ENCODE data around the gene ERCC4. TPM values are rescaled to one million over a fixed set of nuclear protein-coding genes. Genes with fewer than 3 reads are reported as not detected.

Gene ERCC4
- total RNA-seq, 1 experiment from 2014 or later = 7.1 TPM

GRCh38 chr16:13937411-13937810 is 17.5 kb downstream of the ERCC4 start:
- H3K27me3 Mint-ChIP-seq (ENCODE audit: insufficient read depth, unreplicated experiment) = no peaks in the 10 kb centered on the region
- H3K4me3 Mint-ChIP-seq (ENCODE audit: unreplicated experiment) = no peak overlapping the region
- CTCF ChIA-PET = interaction anchor here (2.4 kb wide), 1 partner anchor 18 kb away, joined by 12 read pairs; the partner anchor contains the start of gene ERCC4
- no peak for DNase-seq
- peaks cover 6% of the 10 kb centered on the region for H3K4me1 Mint-ChIP-seq (ENCODE audit: low read depth, unreplicated experiment)
- POLR2A ChIA-PET = no interaction called here
- H3K27ac Mint-ChIP-seq (ENCODE audit: unreplicated experiment) = no peak overlapping the region
- BruUV-seq (replicated peaks) = no TSS peak
- intact Hi-C loops (cut with micrococcal nuclease; ENCODE audit: unreplicated experiment) = no loop called here
- H3K9me3 Mint-ChIP-seq (ENCODE audit: unreplicated experiment) = no peaks in the 10 kb centered on the region
- Histone ChIP-seq H3K4me3 (ENCODE audit: low read depth, low read length) (no peak overlapping the region), H3K27me3 (replicated peaks; ENCODE audit: control insufficient read depth, insufficient read depth, low read length) (no peaks in the 10 kb centered on the region), H3K36me3 (ENCODE audit: control insufficient read depth, insufficient read depth, low read length) (peaks cover 2% of the 10 kb centered on the region; the same call in 1 of the 2 replicates), H3K4me1 (peaks cover 23% of the 10 kb centered on the region), H3K9me3 (no peaks in the 10 kb centered on the region)
- TF ChIP-seq CTCF (IDR thresholded peaks at IDR 0.05; ENCODE audit: insufficient read depth in 1 of 2, low read depth in 1 of 2, low read length in 1 of 2, severe bottlenecking in 1 of 2, unreplicated experiment in 1 of 2) = no peak
- H3K36me3 Mint-ChIP-seq (ENCODE audit: insufficient read depth, unreplicated experiment) = no peaks in the 10 kb centered on the region

DNA sequence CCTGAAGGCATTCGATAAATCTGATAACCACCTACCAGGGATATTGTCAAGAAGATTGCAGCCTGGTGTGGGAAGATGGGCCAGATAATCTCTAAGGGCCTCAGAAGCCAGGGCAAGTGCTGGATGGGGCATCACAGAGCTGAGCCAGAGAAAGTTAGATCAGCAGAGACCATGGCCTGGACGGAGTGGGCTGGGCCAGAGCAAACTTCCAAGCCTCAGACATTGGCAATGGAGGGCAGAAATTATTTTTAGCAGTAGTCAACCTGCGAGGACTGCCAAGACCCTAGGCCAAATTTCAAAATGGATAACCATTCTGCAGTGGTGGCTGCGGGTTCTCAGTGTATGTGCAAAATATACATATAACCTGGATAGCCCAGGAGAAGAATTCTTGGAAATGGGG is 18.5 kb downstream of the ERCC4 start:
- Mint-ChIP-seq H3K36me3 (ENCODE audit: insufficient read depth, unreplicated experiment) (no peaks in the 10 kb centered on the region), H3K9me3 (ENCODE audit: unreplicated experiment) (no peaks in the 10 kb centered on the region), H3K4me1 (ENCODE audit: low read depth, unreplicated experiment) (peaks cover 6% of the 10 kb centered on the region), H3K27me3 (ENCODE audit: insufficient read depth, unreplicated experiment) (no peaks in the 10 kb centered on the region), H3K4me3 (ENCODE audit: unreplicated experiment) (no peak overlapping the region), H3K27ac (ENCODE audit: unreplicated experiment) (no peak overlapping the region)
- Histone ChIP-seq H3K4me3 (ENCODE audit: low read depth, low read length) (no peak overlapping the region), H3K9me3 (no peaks in the 10 kb centered on the region), H3K36me3 (ENCODE audit: control insufficient read depth, insufficient read depth, low read length) (peaks cover 2% of the 10 kb centered on the region; the same call in 1 of the 2 replicates), H3K27me3 (replicated peaks; ENCODE audit: control insufficient read depth, insufficient read depth, low read length) (no peaks in the 10 kb centered on the region), H3K4me1 (peaks cover 23% of the 10 kb centered on the region)
- ChIA-PET POLR2A (no interaction called here), CTCF (interaction anchor here (0.7 kb wide), 1 partner anchor 523 kb away, joined by 3 read pairs; no protein-coding TSS in a partner anchor)
- no peak for TF ChIP-seq CTCF (IDR thresholded peaks at IDR 0.05; ENCODE audit: insufficient read depth in 1 of 2, low read depth in 1 of 2, low read length in 1 of 2, severe bottlenecking in 1 of 2, unreplicated experiment in 1 of 2)
- BruUV-seq (replicated peaks) = no TSS peak
- intact Hi-C loops (cut with micrococcal nuclease; ENCODE audit: unreplicated experiment) = no loop called here
- no peak for DNase-seq

GRCh38 chr16:13939821-13940220 is 19.9 kb downstream of the ERCC4 start:
- H3K36me3 Mint-ChIP-seq (ENCODE audit: insufficient read depth, unreplicated experiment) = no peaks in the 10 kb centered on the region
- Histone ChIP-seq H3K27me3 (replicated peaks; ENCODE audit: control insufficient read depth, insufficient read depth, low read length) (no peaks in the 10 kb centered on the region), H3K4me1 (peaks cover 23% of the 10 kb centered on the region), H3K9me3 (no peaks in the 10 kb centered on the region), H3K4me3 (ENCODE audit: low read depth, low read length) (no peak overlapping the region), H3K36me3 (ENCODE audit: control insufficient read depth, insufficient read depth, low read length) (peaks cover 2% of the 10 kb centered on the region; the same call in 1 of the 2 replicates)
- BruUV-seq (replicated peaks) = no TSS peak
- no peaks in the 10 kb centered on the region for H3K27me3 Mint-ChIP-seq (ENCODE audit: insufficient read depth, unreplicated experiment)
- intact Hi-C loops (cut with micrococcal nuclease; ENCODE audit: unreplicated experiment) = no loop called here
- no peak overlapping the region for H3K27ac Mint-ChIP-seq (ENCODE audit: unreplicated experiment)
- no peak for TF ChIP-seq CTCF (IDR thresholded peaks at IDR 0.05; ENCODE audit: insufficient read depth in 1 of 2, low read depth in 1 of 2, low read length in 1 of 2, severe bottlenecking in 1 of 2, unreplicated experiment in 1 of 2)
- ChIA-PET POLR2A (no interaction called here), CTCF (interaction anchor here (1.0 kb wide), 1 partner anchor 20 kb away, joined by 4 read pairs; the partner anchor contains the start of gene ERCC4)
- no peak overlapping the region for H3K4me3 Mint-ChIP-seq (ENCODE audit: unreplicated experiment)
- no peak for DNase-seq
- no peaks in the 10 kb centered on the region for H3K9me3 Mint-ChIP-seq (ENCODE audit: unreplicated experiment)
- H3K4me1 Mint-ChIP-seq (ENCODE audit: low read depth, unreplicated experiment) = peaks cover 6% of the 10 kb centered on the region

Data from Caco-2 (cell line).